WTC11 (cell line): ENCODE results near the gene PIGX. TPM values are rescaled to one million over a fixed set of nuclear protein-coding genes. Genes with fewer than 3 reads are reported as not detected.

Experiments used
- ATAC-seq: fragments of 200-7000 bp; cut with Tn5 transposase; 2 replicates; pipeline ENCODE4 v1.10.0; 2021; ENCODE audit warnings: mild to moderate bottlenecking, moderate library complexity
- CTCF ChIA-PET: fragments of 300-600 bp; sonication (Branson Sonifier 250); formaldehyde crosslinking; loops from one replicate; lab custom pipeline; 2021; ENCODE audit warnings: antibody characterized with exemption; lab: Charles Lee
- POLR2A ChIA-PET: fragments of 350-600 bp; sonication (Branson Sonifier 250); formaldehyde crosslinking; loops from one replicate; lab custom pipeline; 2021; ENCODE audit warnings: antibody characterized with exemption; lab: Charles Lee
- DNase-seq: peaks from one replicate; pipeline ENCODE4 v3.0.0; 2021; ENCODE audit warnings: low spot score
- H3K27ac Mint-ChIP-seq: 2 replicates; pipeline ENCODE4 v1.8.0; 2021; ENCODE audit warnings: mixed read lengths
- H3K27me3 Mint-ChIP-seq: 2 replicates; pipeline ENCODE4 v1.8.0; 2021; ENCODE audit warnings: low read depth, mild to moderate bottlenecking, moderate library complexity, mixed read lengths
- H3K36me3 Mint-ChIP-seq: 2 replicates; pipeline ENCODE4 v1.8.0; 2021; ENCODE audit warnings: mixed read lengths
- H3K4me1 Mint-ChIP-seq: 2 replicates; pipeline ENCODE4 v1.8.0; 2022; ENCODE audit warnings: mixed read lengths
- H3K4me3 Mint-ChIP-seq: 2 replicates; pipeline ENCODE4 v1.8.0; 2021; ENCODE audit warnings: mild to moderate bottlenecking, moderate library complexity, mixed read lengths
- H3K9me3 Mint-ChIP-seq: 2 replicates; pipeline ENCODE4 v1.8.0; 2021; ENCODE audit warnings: mixed read lengths
- CBFB ChIP-seq: sonication (generic); formaldehyde crosslinking; IDR thresholded peaks from 2 replicates; pipeline ENCODE4 v1.8.1; 2022; ENCODE audit warnings: mild to moderate bottlenecking, low read depth, missing genetic modification reagents
- CREB1 ChIP-seq: sonication (generic); formaldehyde crosslinking; IDR thresholded peaks from 2 replicates; pipeline ENCODE4 v1.8.0; 2023; ENCODE audit warnings: mild to moderate bottlenecking, missing genetic modification reagents
- ETV6 ChIP-seq: sonication (generic); formaldehyde crosslinking; IDR thresholded peaks from 2 replicates; pipeline ENCODE4 v1.8.1; 2022; ENCODE audit warnings: mild to moderate bottlenecking, missing genetic modification reagents
- FOXK1 ChIP-seq: sonication (generic); formaldehyde crosslinking; IDR thresholded peaks from 2 replicates; pipeline ENCODE4 v1.8.0; 2022; ENCODE audit warnings: mild to moderate bottlenecking, moderate library complexity, missing genetic modification reagents
- MAX ChIP-seq: sonication (generic); formaldehyde crosslinking; IDR thresholded peaks from 2 replicates; pipeline ENCODE4 v1.8.0; 2022; ENCODE audit warnings: mild to moderate bottlenecking, missing genetic modification reagents
- OVOL2 ChIP-seq: fragments of 250-450 bp; sonication (Bioruptor Pico); IDR thresholded peaks from 2 replicates; pipeline ENCODE4 v1.9.0; 2021; ENCODE audit warnings: mild to moderate bottlenecking, borderline replicate concordance
- RORB ChIP-seq: fragments of 250-450 bp; sonication (Bioruptor Pico); IDR thresholded peaks from 2 replicates; pipeline ENCODE4 v1.9.0; 2021; ENCODE audit warnings: mild to moderate bottlenecking
- SMAD4 ChIP-seq: sonication (generic); formaldehyde crosslinking; IDR thresholded peaks from 2 replicates; pipeline ENCODE4 v1.8.0; 2022; ENCODE audit warnings: mild to moderate bottlenecking, missing genetic modification reagents
- TEAD1 ChIP-seq: sonication (generic); formaldehyde crosslinking; IDR thresholded peaks from 2 replicates; pipeline ENCODE4 v1.8.0; 2022; ENCODE audit warnings: mild to moderate bottlenecking, missing genetic modification reagents
- USF2 ChIP-seq: sonication (generic); formaldehyde crosslinking; IDR thresholded peaks from 2 replicates; pipeline ENCODE4 v1.8.1; 2023; ENCODE audit warnings: mild to moderate bottlenecking, missing genetic modification reagents, moderate library complexity
- ZNF232 ChIP-seq: sonication (generic); formaldehyde crosslinking; IDR thresholded peaks from 2 replicates; pipeline ENCODE4 v1.8.0; 2022; ENCODE audit warnings: mild to moderate bottlenecking, missing genetic modification reagents
- total RNA-seq: library from RNA; stranded (reverse); gene quantifications from 3 replicates; pipeline ENCODE4 v1.2.3, GENCODE V29; 2021
- TF ChIP-seq, protein P1 (sequence below): fragments of 250-450 bp; sonication (Bioruptor Pico); IDR thresholded peaks from 2 replicates; pipeline ENCODE4 v1.9.0; 2021; ENCODE audit warnings: mild to moderate bottlenecking
- TF ChIP-seq, protein P2 (sequence below): fragments of 250-450 bp; sonication (Bioruptor Pico); conservative IDR thresholded peaks from 2 replicates; pipeline ENCODE4 v1.9.0; 2021; ENCODE audit warnings: mild to moderate bottlenecking
- TF ChIP-seq, protein P3 (sequence below): sonication (generic); formaldehyde crosslinking; IDR thresholded peaks from 2 replicates; pipeline ENCODE4 v1.8.1; 2022; ENCODE audit warnings: low read depth, missing genetic modification reagents, borderline replicate concordance
- TF ChIP-seq, protein P4 (sequence below): sonication (generic); formaldehyde crosslinking; IDR thresholded peaks from 2 replicates; pipeline ENCODE4 v1.8.0; 2022; ENCODE audit warnings: mild to moderate bottlenecking, missing genetic modification reagents
- TF ChIP-seq, protein P5 (sequence below): sonication (generic); formaldehyde crosslinking; IDR thresholded peaks from 2 replicates; pipeline ENCODE4 v1.8.1; 2023; ENCODE audit warnings: mild to moderate bottlenecking, missing genetic modification reagents, borderline replicate concordance
- TF ChIP-seq, protein P6 (sequence below): fragments of 250-450 bp; sonication (Bioruptor Pico); IDR thresholded peaks from 2 replicates; pipeline ENCODE4 v1.8.0; 2021; ENCODE audit warnings: mild to moderate bottlenecking

PIGX gene
- total RNA-seq, 1 experiment from 2014 or later = 12.8 TPM

DNA sequence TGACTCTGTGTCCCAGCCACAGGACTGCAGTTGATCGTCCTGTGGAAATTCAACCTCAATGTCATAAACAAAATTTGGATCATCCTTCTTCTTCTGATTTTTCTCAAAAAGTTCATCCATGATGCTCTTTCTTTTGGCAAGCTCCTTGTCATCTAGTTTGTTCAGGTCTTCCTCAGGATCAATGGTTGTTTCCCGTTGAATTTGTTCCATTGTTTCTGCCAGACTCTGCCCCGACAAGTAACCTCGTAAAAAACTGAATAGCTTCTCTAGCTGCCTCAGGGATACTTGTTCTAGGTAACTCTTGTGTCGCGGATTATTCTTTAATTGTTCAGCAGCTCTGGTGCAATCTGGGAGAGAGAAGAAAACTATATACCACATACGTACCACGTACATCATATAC, 4.6 kb upstream of the PIGX start:
- ChIA-PET POLR2A (interaction anchor here (0.6 to 1.2 kb wide), 2 partner anchors 33 to 1239 kb away, joined by 3 to 4 read pairs; no protein-coding TSS in a partner anchor), CTCF (interaction anchor here (0.9 to 1.3 kb wide), 3 partner anchors 15 to 98 kb away, joined by 3 to 4 read pairs (median 3); no protein-coding TSS in a partner anchor)
- DNase-seq (no peak), ATAC-seq (no peak)
- H3K9me3 Mint-ChIP-seq = no peaks in the 10 kb centered on the region
- H3K27ac Mint-ChIP-seq = no peak overlapping the region
- H3K27me3 Mint-ChIP-seq = peaks cover 18% of the 10 kb centered on the region
- H3K4me3 Mint-ChIP-seq = no peak overlapping the region
- TF ChIP-seq OVOL2 (CRISPR knock-in tag) (no peak), USF2 (CRISPR knock-in tag) (no peak), ETV6 (CRISPR knock-in tag) (no peak), TEAD1 (CRISPR knock-in tag) (no peak), MAX (CRISPR knock-in tag) (no peak), CREB1 (CRISPR knock-in tag) (no peak), CBFB (CRISPR knock-in tag) (no peak), FOXK1 (CRISPR knock-in tag) (no peak), RORB (CRISPR knock-in tag) (no peak), ZNF232 (no peak), SMAD4 (CRISPR knock-in tag) (no peak)
- TF ChIP-seq, protein P1, sequence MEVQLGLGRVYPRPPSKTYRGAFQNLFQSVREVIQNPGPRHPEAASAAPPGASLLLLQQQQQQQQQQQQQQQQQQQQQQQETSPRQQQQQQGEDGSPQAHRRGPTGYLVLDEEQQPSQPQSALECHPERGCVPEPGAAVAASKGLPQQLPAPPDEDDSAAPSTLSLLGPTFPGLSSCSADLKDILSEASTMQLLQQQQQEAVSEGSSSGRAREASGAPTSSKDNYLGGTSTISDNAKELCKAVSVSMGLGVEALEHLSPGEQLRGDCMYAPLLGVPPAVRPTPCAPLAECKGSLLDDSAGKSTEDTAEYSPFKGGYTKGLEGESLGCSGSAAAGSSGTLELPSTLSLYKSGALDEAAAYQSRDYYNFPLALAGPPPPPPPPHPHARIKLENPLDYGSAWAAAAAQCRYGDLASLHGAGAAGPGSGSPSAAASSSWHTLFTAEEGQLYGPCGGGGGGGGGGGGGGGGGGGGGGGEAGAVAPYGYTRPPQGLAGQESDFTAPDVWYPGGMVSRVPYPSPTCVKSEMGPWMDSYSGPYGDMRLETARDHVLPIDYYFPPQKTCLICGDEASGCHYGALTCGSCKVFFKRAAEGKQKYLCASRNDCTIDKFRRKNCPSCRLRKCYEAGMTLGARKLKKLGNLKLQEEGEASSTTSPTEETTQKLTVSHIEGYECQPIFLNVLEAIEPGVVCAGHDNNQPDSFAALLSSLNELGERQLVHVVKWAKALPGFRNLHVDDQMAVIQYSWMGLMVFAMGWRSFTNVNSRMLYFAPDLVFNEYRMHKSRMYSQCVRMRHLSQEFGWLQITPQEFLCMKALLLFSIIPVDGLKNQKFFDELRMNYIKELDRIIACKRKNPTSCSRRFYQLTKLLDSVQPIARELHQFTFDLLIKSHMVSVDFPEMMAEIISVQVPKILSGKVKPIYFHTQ (CRISPR knock-in tag) = no peak
- TF ChIP-seq, protein P2, sequence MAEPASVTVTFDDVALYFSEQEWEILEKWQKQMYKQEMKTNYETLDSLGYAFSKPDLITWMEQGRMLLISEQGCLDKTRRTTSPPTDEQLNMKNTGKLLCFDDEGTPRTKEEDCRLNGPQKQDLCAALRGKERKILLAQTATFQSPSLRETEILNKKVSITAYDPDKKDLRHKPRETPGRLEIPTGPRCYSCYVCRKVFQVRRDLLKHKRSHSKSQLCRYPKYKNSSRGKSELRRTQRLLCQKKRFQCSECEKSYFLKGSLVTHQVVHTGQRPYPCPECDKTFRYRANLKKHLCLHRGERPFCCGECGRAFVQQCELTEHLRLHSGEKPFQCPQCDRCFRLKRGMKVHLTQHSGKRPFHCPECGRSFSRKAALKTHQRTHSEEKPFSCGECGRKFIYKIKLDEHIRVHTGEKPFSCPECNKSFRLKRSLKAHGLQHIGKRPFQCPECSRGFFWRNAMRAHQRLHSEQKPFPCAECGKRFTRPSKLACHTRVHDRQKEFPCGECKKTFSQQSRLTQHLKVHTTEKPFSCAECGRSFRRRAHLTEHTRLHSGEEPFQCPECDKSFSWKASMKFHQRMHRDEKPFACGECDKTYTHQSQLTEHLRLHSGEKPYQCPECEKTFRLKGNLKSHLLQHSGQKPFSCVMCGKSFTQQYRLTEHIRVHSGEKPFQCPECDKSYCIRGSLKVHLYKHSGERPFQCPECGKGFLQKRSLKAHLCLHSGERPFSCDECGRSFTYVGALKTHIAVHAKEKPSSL (CRISPR knock-in tag) = no peak
- TF ChIP-seq, protein P3, sequence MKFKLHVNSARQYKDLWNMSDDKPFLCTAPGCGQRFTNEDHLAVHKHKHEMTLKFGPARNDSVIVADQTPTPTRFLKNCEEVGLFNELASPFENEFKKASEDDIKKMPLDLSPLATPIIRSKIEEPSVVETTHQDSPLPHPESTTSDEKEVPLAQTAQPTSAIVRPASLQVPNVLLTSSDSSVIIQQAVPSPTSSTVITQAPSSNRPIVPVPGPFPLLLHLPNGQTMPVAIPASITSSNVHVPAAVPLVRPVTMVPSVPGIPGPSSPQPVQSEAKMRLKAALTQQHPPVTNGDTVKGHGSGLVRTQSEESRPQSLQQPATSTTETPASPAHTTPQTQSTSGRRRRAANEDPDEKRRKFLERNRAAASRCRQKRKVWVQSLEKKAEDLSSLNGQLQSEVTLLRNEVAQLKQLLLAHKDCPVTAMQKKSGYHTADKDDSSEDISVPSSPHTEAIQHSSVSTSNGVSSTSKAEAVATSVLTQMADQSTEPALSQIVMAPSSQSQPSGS (CRISPR knock-in tag) = no peak
- TF ChIP-seq, protein P4, sequence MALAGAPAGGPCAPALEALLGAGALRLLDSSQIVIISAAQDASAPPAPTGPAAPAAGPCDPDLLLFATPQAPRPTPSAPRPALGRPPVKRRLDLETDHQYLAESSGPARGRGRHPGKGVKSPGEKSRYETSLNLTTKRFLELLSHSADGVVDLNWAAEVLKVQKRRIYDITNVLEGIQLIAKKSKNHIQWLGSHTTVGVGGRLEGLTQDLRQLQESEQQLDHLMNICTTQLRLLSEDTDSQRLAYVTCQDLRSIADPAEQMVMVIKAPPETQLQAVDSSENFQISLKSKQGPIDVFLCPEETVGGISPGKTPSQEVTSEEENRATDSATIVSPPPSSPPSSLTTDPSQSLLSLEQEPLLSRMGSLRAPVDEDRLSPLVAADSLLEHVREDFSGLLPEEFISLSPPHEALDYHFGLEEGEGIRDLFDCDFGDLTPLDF (CRISPR knock-in tag) = no peak
- TF ChIP-seq, protein P5, sequence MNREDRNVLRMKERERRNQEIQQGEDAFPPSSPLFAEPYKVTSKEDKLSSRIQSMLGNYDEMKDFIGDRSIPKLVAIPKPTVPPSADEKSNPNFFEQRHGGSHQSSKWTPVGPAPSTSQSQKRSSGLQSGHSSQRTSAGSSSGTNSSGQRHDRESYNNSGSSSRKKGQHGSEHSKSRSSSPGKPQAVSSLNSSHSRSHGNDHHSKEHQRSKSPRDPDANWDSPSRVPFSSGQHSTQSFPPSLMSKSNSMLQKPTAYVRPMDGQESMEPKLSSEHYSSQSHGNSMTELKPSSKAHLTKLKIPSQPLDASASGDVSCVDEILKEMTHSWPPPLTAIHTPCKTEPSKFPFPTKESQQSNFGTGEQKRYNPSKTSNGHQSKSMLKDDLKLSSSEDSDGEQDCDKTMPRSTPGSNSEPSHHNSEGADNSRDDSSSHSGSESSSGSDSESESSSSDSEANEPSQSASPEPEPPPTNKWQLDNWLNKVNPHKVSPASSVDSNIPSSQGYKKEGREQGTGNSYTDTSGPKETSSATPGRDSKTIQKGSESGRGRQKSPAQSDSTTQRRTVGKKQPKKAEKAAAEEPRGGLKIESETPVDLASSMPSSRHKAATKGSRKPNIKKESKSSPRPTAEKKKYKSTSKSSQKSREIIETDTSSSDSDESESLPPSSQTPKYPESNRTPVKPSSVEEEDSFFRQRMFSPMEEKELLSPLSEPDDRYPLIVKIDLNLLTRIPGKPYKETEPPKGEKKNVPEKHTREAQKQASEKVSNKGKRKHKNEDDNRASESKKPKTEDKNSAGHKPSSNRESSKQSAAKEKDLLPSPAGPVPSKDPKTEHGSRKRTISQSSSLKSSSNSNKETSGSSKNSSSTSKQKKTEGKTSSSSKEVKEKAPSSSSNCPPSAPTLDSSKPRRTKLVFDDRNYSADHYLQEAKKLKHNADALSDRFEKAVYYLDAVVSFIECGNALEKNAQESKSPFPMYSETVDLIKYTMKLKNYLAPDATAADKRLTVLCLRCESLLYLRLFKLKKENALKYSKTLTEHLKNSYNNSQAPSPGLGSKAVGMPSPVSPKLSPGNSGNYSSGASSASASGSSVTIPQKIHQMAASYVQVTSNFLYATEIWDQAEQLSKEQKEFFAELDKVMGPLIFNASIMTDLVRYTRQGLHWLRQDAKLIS = no peak
- TF ChIP-seq, protein P6, sequence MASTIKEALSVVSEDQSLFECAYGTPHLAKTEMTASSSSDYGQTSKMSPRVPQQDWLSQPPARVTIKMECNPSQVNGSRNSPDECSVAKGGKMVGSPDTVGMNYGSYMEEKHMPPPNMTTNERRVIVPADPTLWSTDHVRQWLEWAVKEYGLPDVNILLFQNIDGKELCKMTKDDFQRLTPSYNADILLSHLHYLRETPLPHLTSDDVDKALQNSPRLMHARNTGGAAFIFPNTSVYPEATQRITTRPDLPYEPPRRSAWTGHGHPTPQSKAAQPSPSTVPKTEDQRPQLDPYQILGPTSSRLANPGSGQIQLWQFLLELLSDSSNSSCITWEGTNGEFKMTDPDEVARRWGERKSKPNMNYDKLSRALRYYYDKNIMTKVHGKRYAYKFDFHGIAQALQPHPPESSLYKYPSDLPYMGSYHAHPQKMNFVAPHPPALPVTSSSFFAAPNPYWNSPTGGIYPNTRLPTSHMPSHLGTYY (CRISPR knock-in tag) = no peak
- H3K4me1 Mint-ChIP-seq = peaks cover 5% of the 10 kb centered on the region; the same call in 1 of the 2 replicates
- H3K36me3 Mint-ChIP-seq = no peaks in the 10 kb centered on the region
